ENCODE measurements around the gene VPS51. TPM values are rescaled to one million over a fixed set of nuclear protein-coding genes. Genes with fewer than 3 reads are reported as not detected.

Gene VPS51
- total and polyA plus RNA-seq, 9 of the 15 experiments (the other 6 are each of a cell fraction or from before 2014, with no cell fraction given): 1.8 to 143 (median 46.8) TPM

- no peak for TF ChIP-seq NFATC3 (IDR thresholded peaks at IDR 0.05)
- TF ChIP-seq ZMIZ1 (IDR thresholded peaks at IDR 0.05; ENCODE audit: low read depth in 2 of 2, low read length in 2 of 2): no peak
- no peak for TF ChIP-seq TCFL5 (CRISPR knock-in tag; conservative IDR thresholded peaks at IDR 0.05)
- TF ChIP-seq ZZZ3 (IDR thresholded peaks at IDR 0.05): no peak
- no peak for TF ChIP-seq ZNF23 (CRISPR knock-in tag; IDR thresholded peaks at IDR 0.05)
- peak; percentile 36; the same call in 1 of the 2 replicates for TF ChIP-seq SPI1 (IDR thresholded peaks at IDR 0.05; ENCODE audit: borderline replicate concordance, low read depth, low read length)
- TF ChIP-seq SNAPC5 (CRISPR knock-in tag; IDR thresholded peaks at IDR 0.05): no peak
- 31% methylated on average over 3 of the region's 3 CpGs for WGBS (ENCODE audit: insufficient coverage, low coverage, missing lambda C conversion rate)
- H3K9me3 ChIP-seq (replicated peaks; ENCODE audit: control insufficient read depth, insufficient read depth, low read depth, low read length): no peaks in the 10 kb centered on the region
- H3K27me3 ChIP-seq (ENCODE audit: control insufficient read depth in 2 of 2, insufficient read depth in 2 of 2, low read length in 2 of 2): no peaks in the 10 kb centered on the region; a peak in 1 of 5 replicates
- H3K9me1 ChIP-seq (ENCODE audit: control insufficient read depth, insufficient read depth, low read length): no peaks in the 10 kb centered on the region
- H3K4me2 ChIP-seq (ENCODE audit: insufficient read depth, low read length): no peak overlapping the region
- H3K9ac ChIP-seq (ENCODE audit: insufficient read depth in 1 of 2, low read depth in 2 of 2, low read length in 2 of 2): no peak overlapping the region
- in situ Hi-C loops (cut with MboI) (no loop called here), intact Hi-C loops (cut with micrococcal nuclease) (no loop called here)
- ChIA-PET CTCF (ENCODE audit: low intra/inter-chr PET ratio) (interaction anchor here (0.5 kb wide), 1 partner anchor 273 kb away, joined by 3 read pairs; no protein-coding TSS in a partner anchor), POLR2A (interaction anchor here (0.7 to 1.6 kb wide), 2 partner anchors 16 to 62 kb away, joined by 3 to 6 read pairs; partner anchors contain the start of genes FAU and MRPL49)
- no peak for DNase-seq (ENCODE audit: extremely low read depth in 1 of 4, low spot score in 3 of 4)
- FAIRE-seq: no peak
- H3K4me1 ChIP-seq (replicated peaks in 1 of 2; ENCODE audit: control insufficient read depth in 2 of 2, insufficient read depth in 2 of 2, low read length in 2 of 2): peaks cover 14 to 22% of the 10 kb centered on the region in 2 experiments; a peak in 4 of 5 replicates
- no peak overlapping the region for H3K4me3 ChIP-seq
- H4K20me1 ChIP-seq (replicated peaks; ENCODE audit: control insufficient read depth, insufficient read depth, low read length): no peaks in the 10 kb centered on the region
- H3K36me3 ChIP-seq (ENCODE audit: control insufficient read depth, insufficient read depth, low read length): no peaks in the 10 kb centered on the region
- no peak overlapping the region for H3K27ac ChIP-seq (ENCODE audit: extremely low read depth, low read depth, low read length)
- H3K79me2 ChIP-seq (ENCODE audit: control insufficient read depth, insufficient read depth, low read length): no peaks in the 10 kb centered on the region
- 0 out of 2 replicates have a peak overlapping the region, but pooled peaks have one; percentile 24 for H2AFZ ChIP-seq (ENCODE audit: low read depth, low read length)
- ATAC-seq: no peak
- BruUV-seq (replicated peaks): no TSS peak
Measured at GRCh38 chr11:65059523-65059922, 36.5 kb upstream of the VPS51 start.

Measured in K562 (cell line).